Stimulated activated CD8-positive, alpha-beta memory T cell treated with anti-CD3 and anti-CD28 coated beads, Interleukin-2, amount 100 ng/mL, for 48 hours (primary cell): ENCODE measurements around the gene SH3BP5.

Experiments used
- DNase-seq, 2 donors: peaks; one replicate each; pipeline ENCODE4 v3.0.0-alpha.2; 2020; ENCODE audit warnings: low read depth in 2 of 2

Gene SH3BP5

DNA sequence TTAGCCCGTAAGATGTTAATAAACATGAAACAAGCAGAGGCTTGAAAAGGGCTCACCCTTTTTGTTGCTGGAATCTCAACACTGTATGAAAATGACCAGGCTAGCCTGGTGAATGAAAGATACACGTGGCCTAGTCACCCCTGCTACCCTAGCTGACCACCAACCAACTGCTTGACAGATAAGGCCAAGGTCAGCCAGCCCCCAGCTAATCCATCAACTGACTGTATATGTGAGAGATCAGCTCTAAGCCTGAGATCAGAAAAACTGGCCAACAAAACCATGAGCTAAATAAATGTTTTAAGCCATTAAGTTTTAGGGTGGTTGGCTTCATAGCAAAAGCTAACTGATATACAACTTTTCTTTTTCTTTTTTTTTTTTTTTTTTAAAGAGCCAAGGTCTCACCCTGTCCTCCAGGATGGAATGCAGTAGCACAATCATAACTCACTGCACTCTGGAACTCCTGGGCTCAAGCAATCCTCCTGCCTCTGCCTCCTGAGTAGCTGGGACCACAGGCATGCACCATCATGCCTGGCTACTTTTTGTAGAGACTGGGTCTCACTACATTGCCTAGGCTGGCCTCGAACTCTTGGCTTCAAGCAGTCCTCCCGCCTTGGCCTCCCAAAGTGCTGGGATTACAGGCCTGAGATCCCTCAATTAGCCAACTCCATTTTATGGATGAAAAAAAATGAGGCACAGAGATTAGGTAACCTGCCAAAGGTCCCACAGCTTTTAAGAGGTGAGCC, 34.6 kb downstream of the SH3BP5 start:
- no peak for DNase-seq

DNA sequence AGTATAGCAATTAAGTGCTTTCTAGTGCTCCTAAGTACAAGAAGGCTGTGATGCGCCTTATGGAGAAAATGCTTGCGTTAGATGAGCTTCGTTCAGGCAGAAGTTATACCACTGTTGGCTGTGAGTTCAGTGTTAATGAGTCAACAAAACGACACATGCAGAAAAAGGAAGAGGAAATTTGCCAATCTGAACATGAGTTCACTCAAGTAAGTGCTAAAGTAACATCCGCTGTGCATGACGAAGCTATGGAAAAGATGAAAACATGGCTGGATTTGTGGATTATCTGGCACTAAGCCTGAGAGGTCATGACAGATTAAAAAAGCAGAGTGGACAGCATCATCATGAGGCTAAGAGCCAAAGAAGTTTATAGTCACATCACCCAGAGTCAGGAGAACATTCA, 36.9 kb downstream of the SH3BP5 start:
- no peak for DNase-seq

DNA sequence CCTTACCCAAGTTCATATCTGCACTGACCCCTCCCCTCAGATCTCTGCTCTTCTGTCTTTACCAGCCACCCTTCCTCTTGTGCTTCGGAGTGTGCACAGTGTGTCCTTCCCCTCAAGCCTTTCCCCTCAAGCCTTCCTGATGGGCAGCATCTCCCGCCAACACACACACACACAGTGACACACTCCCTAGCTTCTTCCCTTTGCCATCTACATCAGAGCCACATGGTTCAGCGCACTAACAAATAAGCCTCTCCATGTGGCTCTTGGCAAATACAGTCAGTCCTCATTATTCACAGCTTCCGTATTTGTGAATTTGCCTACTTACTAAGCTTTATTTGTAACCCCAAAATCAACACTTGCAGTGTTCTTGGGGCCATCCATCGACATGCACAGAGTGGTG, 37.5 kb downstream of the SH3BP5 start:
- DNase-seq, result no peak

DNA sequence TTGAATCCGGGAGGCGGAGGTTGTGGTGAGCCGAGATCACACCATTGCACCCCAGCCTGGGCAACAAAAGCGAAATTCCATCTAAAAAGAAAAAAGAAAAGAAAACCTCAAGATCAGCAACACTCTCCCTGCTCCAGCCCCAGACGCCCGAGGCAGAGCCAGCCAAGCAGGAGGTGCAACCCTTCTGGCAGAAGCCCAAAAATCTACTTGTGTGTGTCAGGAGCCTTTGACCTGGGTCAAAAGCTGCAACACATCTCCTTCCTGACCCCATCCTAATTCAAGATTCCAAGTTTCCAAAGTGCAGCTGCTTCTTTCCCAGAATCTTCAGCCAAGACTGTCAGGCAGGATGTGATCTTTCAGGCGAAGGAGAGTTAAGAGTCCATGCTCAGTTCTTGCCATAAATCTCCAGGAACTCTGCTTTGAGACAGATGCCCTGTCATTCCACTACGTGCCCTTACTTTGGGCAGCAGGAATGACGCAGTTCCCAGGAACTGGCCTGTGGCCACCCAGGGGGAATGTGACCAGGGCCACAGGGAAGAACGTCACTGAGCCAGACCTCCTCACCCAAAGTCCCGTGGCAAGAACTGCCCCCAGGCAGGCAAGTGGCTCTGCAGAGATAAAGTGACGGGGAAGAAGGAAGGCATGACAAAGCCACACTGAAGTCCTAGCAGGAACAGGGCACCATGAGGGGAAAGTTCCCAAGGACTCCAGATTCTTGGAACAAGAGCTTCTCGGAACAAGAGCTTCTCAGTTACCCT, 39.4 kb downstream of the SH3BP5 start:
- DNase-seq, result no peak

DNA sequence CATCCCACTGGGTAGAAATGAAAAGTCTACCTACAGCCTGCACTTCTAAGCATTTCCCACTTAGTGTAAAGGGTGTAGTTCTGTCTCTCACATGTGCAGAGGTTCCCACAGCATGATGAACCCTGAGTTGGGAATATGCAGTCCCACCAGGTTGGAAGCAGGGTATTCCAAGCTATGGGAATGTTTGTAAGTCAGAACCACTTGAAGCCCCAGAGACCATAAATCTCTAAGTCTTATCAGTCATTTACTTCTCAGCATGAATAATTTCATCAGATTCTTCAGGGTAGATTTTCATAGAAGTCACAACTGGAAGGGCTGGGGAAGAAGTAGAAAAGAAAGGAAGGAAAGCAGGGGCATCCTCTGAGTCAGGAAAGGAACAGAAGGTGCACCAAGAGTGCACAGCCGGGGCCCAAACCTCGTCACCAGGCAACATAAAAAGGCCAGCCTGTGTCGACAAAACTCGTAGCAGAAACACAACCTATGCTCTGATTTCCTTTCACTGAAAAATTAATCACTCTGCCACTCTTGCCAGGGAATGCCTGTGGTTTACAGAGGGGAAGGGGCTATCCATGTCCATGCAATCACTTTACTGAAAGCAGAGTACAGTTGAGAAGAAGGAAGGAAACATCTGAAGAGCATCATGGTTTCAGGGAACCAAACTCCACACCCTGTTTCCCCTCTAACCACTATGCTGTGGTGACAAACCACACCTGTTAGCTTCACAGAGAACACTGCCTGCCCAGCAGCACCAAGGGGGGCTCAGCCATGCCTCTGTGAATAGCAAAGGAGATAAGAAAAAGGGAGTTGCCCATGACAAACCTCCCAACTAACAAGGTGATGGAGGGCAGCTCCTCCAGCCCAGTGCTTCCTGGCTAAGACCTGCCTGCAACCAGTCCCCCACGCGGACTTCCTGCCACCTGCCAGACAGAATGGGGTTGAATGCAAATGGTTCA, 40.5 kb downstream of the SH3BP5 start:
- DNase-seq, result peak in 1 of 2 donors; percentile 54

DNA sequence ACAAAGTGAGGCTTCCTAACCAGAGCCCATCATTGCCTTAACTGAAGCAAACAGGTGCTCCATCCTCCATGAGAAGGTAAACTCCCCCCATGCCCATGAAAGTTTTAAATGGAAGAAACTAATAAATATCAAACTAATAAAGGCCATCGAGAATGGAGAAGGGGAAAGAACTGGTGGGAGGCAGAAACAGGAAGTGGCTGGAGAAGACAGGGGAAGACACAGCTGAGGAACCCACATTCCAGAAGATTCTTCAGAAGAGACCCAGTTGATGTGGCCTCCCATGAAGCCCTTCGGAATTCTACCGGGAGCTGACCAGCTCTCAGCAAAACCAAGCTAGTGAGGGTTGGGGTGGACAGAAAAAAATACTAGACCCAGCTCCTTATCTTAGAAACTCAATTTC, 41.6 kb downstream of the SH3BP5 start:
- no peak for DNase-seq

DNA sequence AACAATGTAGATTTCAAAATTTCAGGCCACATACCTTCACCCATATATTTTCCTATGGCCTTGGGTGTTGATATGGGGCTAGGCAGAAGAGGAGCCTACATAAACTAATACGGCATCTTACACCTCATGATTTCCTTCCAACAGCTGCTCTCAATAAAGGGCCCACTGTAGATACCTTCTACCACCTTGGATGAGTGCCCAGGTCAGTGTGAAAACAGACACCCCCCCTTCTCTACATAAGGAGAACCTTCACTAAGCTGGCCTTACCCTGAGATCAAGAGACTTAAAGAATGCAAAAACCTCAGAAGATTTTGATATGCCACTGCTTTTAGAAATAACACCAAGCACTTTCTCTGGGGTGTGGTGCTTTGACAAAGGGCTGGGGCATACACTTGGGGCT, 42.7 kb downstream of the SH3BP5 start:
- no peak for DNase-seq

DNA sequence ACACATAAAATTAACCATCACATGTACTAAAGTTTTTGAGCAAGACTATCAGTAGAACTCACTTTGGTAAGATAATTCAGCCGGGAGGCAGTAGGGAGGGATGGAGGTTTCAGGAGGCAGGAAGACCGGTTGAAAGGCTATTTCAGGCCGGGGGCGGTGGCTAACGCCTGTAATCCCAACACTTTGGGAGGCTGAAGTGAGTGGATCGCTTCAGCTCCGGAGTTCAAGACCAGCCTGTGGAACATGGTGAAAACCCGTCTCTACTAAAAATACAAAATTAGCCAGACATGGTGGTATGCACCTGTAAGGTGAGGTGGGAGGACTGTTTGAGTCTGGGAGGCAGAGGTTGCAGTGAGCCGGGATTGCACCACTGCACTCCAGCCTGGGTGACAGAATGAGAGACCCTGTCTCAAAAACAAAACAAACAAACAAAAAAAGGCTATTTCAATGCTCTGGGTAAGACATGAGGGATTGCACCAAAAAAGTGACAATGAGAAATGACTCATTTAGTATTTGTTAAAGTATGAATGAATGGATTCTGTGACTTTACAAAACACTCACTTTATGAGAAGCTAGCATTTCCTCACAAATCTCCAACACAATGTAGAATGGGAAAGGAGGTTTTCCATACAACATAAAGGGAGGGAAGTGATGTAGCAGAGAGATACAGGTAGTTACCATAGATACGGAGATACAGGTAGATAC, 43.9 kb downstream of the SH3BP5 start:
- DNase-seq, result no peak

DNA sequence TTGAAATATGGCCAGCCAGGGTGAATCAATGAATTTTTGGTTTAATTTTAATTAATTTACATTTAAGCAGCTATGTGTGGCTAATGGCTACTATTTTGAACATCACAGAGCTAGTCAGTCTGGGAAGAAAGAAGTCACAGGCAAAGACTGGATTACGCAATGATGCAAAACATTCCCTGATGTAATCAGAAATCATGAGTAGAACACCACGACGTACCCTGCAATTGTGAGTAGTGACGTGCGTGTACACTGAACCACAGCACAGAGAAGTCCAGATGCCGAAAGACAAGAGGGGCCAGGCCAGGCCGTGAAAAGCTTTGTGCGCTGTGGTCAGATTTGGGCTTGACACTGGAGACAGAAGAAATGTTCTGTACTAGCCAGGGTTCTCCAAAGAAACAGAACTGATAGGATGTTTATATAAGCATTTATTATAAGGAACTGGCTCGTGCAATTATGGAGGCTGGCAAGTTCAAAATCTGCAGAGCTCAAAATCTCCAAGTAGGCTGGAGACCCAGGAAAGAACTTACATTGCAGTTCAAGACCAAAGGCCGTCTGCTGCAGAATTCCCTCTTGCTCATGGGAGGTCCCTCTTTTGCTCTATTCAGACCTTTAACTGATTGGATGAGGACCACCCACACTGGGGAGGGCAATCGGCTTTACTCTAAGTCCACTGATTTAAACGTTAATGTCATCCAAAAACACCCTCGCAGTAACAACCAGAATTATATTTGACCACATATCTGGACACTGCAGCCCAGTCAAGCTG, 44.6 kb downstream of the SH3BP5 start:
- DNase-seq, result no peak

DNA sequence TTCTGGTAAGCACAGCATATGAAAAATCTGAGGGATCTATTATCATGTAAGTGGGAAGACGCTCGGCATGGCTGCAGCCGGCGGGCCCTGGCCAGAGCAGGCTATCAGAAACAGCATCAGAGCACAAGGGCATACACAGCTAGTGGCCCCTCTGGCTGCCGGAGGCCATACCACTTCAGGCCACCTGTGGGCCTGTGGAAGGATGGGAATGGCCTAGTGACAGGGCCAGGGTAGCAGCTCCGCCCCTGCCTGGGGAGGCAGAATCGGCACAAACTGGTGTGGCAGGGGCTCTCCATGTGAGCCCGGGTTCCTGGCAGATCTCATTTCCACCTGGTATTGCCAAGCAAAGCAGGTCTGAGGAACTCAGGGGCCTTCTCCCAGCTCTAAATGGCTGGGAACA, 46.4 kb downstream of the SH3BP5 start:
- no peak for DNase-seq

DNA sequence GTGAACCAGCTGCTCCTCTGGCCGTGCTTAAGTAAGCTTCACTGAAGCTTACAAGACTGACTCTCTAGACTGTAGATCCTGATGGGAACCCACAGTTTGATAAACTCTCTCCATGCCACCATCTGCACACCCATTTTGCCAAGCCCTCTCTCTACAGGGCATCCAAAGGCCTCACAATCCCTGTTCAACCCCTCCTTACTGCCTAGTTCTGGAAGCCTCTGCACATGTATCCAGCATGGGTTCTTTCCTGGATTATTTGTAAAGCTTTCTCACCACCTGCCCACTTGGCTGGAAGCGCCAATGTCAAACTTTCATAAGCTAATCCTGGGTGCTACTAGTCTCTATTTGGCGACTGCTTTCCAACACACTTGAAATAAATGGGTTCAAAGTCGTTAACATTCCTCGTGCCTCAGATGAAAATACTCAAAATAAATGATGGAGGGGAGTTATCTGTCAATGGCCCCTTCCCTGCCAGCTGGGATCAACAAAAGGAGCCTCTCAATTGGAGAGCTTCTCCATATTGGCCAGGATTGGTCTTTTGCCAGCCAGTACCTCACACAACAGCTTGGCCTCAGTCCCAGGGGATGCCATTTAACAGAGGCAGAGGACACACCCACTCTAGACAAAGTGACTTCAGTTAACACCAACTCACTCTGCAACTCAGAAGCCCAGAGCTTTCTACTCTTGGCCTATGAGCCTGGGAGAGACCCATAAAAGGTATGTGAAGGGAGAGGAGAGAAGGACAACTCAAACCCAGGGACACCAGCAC, 48.1 kb downstream of the SH3BP5 start:
- no peak for DNase-seq

DNA sequence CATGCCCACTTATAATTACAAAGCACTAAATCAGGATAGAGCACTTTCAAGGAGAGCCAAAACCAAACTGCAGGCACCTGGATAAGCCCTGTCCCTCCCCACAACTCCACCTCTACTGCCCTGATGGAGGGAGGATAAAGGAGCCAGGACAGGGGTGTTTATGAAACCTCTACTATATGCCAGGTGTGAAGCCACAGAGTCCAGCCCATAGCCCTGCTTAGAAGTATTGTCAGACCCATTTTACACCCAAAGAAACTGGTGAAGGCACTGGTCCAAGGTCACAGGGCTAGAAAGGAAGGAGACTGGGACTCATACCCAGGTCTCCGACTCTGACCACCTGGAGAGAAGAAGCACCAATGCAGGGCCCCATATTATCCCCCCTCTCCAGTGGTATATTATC, 48.7 kb downstream of the SH3BP5 start:
- DNase-seq, result no peak

DNA sequence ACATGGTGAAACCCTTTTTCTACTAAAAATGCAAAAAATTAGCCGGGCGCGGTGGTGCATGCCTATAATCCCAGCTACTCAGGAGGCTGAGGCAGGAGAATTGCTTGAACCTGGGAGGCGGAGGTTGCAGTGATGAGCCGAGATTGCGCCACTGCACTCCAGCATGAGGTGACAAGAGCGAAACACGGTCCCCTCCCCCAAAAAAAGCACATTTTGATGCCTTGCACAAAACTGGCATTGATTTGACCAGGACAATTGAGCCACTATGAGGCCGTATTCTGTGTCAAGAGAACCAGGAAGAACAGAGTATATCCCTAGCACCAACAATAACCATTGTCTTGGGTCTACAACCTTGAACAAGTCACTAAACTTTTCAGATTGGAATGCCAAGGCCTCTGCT, 50.6 kb downstream of the SH3BP5 start:
- DNase-seq, result no peak

DNA sequence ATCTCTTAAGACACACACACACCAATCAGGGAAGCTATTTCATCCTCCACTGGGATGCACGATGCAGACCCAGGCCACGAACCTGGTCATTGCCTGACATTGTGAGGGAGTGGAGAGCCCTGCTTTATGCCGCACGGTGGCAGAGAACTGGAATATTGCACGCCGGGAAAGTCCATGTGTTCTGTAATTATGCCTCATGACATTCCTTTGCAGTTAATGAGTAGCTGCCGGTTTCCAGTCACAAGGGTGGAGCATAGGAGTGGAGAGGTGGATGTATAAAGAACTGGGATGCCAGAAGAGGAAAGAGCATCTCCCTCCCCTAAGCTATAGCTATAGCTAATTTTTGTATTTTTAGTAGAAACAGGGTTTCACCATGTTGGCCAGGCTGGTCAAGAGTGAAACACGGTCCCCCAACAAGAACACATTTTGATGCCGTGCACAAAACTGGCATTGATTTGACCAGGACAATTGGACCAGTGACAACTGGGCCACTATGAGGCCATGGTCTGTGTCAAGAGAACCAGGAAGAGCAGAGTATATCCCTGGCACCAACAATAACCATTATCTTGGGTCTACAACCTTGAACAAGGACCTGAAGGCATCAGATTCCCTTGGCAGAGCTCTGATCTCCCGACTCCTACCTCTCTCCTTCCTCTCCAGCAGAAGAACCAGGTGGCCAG, 51.4 kb downstream of the SH3BP5 start:
- no peak for DNase-seq

DNA sequence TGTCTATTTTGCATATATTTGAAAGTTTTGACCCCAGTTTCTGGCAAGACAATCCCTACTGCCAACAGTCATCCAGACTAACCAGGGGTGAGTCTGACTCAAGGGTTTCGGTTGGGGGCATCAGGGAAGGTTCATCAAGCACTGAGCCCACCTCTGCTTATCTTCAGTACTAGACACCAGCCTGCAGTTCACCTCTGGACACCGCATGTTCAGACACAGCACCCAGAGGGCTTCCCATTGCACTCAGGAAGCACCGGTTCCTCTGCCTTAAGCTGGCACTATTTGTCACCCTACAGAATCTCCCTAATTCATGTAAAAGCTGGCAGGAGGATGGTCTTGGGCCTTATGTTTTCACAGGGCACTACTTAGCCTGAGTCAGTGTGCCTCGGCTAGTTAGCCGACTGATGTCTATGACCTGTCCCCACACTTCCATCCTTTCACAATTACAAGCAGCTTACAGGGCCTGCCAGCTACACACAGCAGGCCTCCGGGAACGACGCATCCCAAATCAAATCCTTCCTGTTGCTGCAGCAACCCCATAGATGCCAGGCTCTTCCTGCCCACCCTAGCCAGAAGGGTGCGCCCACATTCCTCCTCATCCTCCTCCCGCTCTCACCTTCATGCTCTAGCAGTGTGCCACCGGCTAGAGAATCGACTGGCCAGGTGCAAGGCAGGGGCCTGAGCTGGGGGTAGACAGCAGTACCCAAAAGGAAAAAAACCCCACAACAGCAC, 52.5 kb downstream of the SH3BP5 start:
- DNase-seq, result no peak

DNA sequence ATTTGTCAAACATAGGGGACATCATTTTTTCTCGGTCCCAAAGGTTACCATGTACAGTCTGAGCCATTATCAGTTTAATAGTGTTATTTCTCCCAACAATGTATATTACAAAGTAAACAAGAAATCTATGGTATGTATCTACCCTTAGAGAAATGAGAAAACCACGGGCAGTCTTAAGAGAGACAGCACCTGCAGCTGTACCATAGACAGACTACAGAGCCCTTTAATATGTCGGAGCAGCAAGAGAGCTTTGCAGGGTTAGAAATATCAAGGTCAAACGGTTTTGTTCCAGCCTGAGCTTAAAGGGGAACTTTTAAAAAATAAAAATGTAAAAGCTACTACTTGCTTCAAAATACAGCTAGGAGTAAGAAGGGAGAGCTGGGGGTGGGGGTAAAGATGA, 53.2 kb downstream of the SH3BP5 start:
- no peak for DNase-seq

DNA sequence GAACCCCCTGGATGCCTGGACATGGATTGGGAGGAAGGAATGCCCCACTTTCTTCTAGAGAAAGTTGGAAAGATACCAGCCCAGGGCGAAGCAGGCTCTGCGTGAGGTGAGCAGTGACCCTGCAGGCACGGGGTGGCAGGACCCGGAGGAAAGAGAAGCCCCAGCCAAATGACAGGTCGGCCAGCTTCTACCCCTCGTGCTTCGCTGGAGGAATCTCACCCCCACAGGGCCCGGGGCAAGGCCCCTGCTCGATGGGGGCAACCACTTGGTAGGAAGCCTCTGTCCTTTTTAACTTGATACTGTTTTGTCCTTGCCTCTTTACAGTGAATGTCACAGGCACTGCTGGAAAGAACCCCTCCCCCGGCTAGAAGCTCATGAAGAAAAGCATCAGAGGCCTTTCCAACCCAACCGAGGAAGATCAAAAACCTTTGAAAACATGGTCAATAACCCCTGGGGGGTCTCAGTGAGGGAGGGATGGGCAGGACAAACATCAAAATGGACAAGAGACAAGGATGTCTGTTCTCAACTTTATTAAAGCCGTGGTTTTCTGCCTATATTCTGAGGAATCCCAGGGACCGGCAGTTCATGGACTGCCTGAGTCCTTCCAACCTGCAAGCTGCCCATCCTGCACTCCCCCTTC, 54.4 kb downstream of the SH3BP5 start:
- DNase-seq, result no peak

DNA sequence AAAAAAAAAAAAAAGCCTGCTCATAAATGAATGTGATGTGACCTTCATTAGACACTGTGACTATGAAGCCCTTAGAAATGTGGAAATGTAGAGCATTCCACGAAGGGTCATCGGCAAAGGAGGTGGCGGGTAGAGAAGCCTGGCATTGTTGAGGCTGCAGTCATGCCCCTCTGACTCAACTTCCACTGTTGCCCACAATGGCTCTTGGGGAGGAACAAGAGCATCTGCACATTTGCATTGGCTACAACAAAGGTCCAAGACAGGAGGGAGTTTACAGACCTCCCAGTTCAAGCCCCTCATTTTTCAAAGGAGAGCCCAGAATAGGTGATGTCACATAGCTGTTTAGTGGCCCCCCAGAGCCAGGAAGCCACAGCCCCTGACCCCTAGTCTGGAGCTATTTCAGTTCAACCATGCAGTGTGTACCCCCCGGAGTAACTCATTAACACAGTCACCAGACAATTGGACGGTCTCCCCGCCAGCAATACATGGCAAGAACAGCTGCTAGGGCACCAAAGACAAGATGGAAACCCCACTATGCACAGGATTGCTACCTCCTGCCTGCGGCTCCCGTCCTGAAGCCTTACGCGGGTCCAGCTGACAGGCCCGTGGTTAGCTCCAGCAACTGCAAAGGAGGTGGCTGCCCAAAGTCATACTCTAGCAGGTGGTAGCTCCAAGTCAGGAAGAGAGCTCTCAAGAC, 56.2 kb downstream of the SH3BP5 start:
- DNase-seq, result no peak
